DOHH2 (cell line): Measurements from ENCODE around the gene MTRR.

ENCODE experiments used
- CTCF ChIP-seq: fragments of 200-600 bp; sonication (generic); IDR thresholded peaks from one replicate; pipeline ENCODE4 v1.5.1; 2014; ENCODE audit warnings: antibody characterized with exemption, mild to moderate bottlenecking, low read depth, low read length; ENCODE audit not compliant: poor library complexity, severe bottlenecking
- EZH2phosphoT487 ChIP-seq: fragments of 200-600 bp; sonication (generic); IDR thresholded peaks from 2 replicates; pipeline ENCODE4 v1.6.1; 2017; ENCODE audit warnings: borderline replicate concordance, mild to moderate bottlenecking, antibody characterized with exemption, low read length, moderate library complexity, mixed read lengths

- no peak for TF ChIP-seq CTCF
- no peak for TF ChIP-seq EZH2phosphoT487
Observed at GRCh38 chr5:7881091-7881490, 12.1 kb downstream of the MTRR start.
